Coronary artery (tissue), 2 donors: Measurements from ENCODE around the gene NKAIN2.

Experiments used
- DNase-seq: peaks from one replicate; pipeline ENCODE4 v3.0.0-alpha.2; 2017; ENCODE audit warnings: low spot score
- H3K27ac ChIP-seq, 2 donors: fragments of 200-600 bp; sonication (generic); one replicate each; pipeline ENCODE4 v1.5.1; 2016 to 2019
- H3K4me3 ChIP-seq: fragments of 200-600 bp; sonication (generic); 2 replicates; pipeline ENCODE4 v1.5.1; 2016; ENCODE audit warnings: mild to moderate bottlenecking, moderate library complexity
- CTCF ChIP-seq: fragments of 200-600 bp; sonication (generic); IDR thresholded peaks from one replicate; pipeline ENCODE4 v1.5.1; 2019; ENCODE audit warnings: antibody characterized with exemption

NKAIN2 gene

DNA sequence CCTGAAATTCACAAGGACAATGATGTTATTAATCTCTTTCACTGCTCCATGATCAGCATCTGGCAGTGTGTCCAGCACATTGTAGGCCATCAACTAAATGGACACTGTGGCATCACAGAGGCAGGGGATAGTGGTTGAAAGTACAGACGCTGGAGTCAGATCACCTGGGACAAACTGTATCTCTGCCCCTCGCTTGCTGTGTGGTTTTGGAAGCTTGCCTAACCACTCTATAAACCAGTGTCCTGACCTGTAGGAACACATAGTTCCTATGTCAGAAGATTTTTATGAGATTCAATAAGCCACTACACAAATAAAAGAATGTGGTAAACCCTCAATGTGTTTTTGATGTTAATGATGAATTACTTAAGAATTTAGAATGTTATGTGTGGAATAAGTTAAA is 939.3 kb downstream of the NKAIN2 start:
- Histone ChIP-seq H3K27ac (no peak overlapping the region), H3K4me3 (no peak overlapping the region)
- no peak for DNase-seq
- no peak for TF ChIP-seq CTCF

DNA sequence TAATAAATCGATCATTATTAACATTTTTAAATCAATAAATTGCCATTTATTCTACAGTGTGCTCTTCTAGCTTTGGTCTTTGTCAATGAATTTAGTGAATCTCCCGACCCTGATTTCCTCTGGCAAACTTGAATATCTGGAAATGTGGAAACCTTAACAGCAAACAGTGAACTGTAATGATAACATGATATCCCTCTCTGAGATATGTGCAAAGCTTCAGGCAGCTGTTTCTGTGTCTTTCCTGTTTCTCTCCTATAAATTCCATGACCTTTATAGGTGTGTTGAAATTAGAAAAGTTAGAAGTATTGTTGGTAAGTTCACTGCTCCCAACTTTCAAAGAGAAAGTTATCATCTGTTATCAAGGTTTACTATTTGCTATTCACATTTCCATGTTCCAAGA is 939.8 kb downstream of the NKAIN2 start:
- no peak overlapping the region for H3K4me3 ChIP-seq
- DNase-seq: no peak
- TF ChIP-seq CTCF: no peak
- no peak overlapping the region for H3K27ac ChIP-seq

- no peak for TF ChIP-seq CTCF
- Histone ChIP-seq H3K4me3 (no peak overlapping the region), H3K27ac (no peak overlapping the region)
- no peak for DNase-seq
These were observed 943.7 kb downstream of the NKAIN2 start for GRCh38 chr6:124747349-124747748.

GRCh38 chr6:124748778-124749177 is 945.1 kb downstream of the NKAIN2 start:
- TF ChIP-seq CTCF: no peak

GRCh38 chr6:124753001-124753400 is 949.3 kb downstream of the NKAIN2 start:
- no peak for TF ChIP-seq CTCF
- no peak for DNase-seq

More at GRCh38 chr6:124748778-124749177, 945.1 kb downstream of the NKAIN2 start:
- DNase-seq: no peak
- Histone ChIP-seq H3K27ac (no peak overlapping the region), H3K4me3 (no peak overlapping the region)

DNA sequence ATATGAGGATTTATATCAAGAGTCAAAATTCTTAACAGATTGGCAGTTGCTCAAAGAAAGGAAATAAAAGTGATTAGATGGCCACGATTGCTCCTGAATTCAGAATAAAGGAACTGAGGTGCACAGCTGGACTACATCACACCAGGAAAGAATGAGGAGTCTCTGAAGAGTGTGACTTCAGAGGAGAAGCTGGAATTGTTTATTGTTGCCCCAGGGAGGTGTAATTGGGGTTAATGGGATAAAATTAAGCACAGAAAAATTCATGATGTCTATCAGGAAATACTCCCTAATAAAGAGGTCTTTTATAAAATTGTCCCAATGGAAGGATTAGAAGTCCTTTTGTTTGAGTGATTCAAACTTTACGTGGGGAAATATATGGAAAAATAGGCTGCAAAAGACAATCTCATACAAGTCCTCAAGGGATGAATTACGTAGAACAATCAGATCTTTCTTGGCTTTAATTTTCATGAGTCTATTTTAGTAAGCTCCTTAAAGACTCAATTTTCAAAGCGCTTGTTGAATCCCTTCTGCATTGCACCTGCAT is 950.0 kb downstream of the NKAIN2 start:
- H3K4me3 ChIP-seq: no peak overlapping the region
- no peak for DNase-seq
- no peak for TF ChIP-seq CTCF
- no peak overlapping the region for H3K27ac ChIP-seq

More at GRCh38 chr6:124753001-124753400, 949.3 kb downstream of the NKAIN2 start:
- H3K27ac ChIP-seq: no peak overlapping the region
- no peak overlapping the region for H3K4me3 ChIP-seq

DNA sequence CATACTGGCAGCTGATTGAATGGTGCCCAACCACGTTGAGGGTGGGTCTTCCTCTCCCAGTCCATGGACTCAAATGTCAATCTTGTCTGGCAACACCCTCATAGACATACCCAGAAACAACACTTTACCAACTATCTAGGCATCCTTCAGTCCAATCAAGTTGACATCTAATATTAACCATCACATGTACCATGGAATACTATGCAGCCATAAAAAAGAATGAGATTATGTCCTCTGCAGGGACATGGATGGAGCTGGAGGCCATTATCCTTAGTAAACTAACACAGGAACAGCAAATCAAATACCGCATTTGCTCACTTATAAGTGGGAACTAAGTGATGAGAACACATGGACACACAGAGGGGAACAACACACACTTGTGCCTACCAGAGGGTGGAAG is 951.7 kb downstream of the NKAIN2 start:
- DNase-seq: no peak
- no peak overlapping the region for H3K27ac ChIP-seq
- no peak for TF ChIP-seq CTCF
- no peak overlapping the region for H3K4me3 ChIP-seq
